GM12801 (cell line): ENCODE data around the gene HS6ST1.

ENCODE experiments used
- TF ChIP-seq, protein P1 (sequence below): IDR thresholded peaks from one replicate; pipeline ENCODE4 v1.5.1; 2011; ENCODE audit warnings: control low read depth; ENCODE audit not compliant: insufficient read length; ENCODE audit errors: extremely low read depth

Gene HS6ST1

DNA sequence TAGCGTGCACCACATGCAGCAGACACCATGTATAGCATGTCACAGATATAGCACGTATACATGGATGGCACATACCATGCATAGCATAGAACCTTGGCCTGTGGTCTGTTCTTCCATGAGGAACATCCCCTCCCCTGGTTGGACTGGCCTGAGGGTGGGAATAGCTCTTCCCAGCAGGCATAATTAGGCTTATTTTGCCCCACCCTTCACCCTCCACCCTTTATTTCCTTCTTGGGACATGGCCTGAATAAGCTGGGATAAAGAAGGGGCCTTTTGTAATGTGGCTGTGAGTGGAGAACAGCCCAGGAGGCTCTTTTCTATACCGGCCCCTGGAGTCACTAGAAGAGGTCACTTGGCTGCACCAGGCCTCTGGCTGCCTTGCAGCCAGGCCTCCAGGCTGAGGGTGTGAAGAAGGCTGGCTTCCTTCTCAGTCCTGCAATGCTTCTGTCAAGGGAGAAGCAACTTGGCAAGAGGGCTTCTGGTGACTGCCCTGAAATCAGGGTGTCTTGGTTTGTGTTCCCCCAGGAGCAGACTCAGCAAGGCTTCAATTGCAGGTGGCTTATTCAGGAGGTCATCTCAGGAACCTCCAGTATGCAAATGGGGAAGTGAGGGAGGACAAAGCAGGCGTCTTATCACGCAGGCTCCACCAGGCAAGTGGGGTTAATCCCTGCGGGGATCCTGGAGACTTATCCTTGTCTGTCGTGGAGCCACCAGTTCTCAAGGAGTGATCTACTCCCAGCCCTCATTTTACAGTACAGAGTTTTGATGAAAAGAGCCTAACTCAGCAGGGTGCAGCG lies 68.2 kb downstream of the HS6ST1 start:
- TF ChIP-seq, protein P1, sequence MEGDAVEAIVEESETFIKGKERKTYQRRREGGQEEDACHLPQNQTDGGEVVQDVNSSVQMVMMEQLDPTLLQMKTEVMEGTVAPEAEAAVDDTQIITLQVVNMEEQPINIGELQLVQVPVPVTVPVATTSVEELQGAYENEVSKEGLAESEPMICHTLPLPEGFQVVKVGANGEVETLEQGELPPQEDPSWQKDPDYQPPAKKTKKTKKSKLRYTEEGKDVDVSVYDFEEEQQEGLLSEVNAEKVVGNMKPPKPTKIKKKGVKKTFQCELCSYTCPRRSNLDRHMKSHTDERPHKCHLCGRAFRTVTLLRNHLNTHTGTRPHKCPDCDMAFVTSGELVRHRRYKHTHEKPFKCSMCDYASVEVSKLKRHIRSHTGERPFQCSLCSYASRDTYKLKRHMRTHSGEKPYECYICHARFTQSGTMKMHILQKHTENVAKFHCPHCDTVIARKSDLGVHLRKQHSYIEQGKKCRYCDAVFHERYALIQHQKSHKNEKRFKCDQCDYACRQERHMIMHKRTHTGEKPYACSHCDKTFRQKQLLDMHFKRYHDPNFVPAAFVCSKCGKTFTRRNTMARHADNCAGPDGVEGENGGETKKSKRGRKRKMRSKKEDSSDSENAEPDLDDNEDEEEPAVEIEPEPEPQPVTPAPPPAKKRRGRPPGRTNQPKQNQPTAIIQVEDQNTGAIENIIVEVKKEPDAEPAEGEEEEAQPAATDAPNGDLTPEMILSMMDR: no peak

DNA sequence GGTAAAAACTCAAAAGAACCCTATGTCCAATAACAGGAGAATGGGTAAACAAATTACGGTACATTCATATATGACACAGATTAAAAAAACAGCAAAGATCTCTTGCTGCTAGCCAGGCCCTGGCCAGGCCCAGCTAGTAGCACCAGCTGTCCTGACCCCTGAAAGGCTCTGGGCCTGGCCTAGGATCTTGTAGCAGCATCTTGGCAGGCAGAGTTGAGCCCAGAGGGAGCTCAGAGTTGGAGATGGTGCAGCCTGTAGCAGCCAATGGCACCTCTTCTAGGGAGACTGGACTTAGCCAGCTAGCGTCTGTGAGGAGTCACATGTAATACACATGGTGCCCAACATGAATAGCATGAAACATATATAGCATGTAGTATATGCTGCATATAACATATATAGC lies 69.1 kb downstream of the HS6ST1 start:
- TF ChIP-seq, protein P1: no peak

DNA sequence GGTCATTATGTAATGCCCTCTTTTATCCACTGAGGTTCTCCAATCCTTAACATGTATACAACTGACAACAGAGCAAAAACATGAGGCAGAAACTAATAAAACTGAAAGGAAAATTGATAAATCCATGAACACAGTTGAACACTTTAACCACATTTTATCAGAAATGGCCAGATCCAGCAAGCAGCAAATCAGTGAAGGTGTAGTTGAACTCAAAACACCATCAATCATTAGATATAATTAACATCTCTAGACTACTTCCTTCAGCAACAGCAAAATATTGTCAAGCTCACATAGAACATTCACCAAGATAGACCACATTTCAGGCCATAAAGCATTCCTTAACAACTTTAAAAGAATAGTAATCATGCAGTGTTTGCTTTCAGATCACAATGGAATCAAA lies 72.9 kb downstream of the HS6ST1 start:
- TF ChIP-seq, protein P1: no peak

DNA sequence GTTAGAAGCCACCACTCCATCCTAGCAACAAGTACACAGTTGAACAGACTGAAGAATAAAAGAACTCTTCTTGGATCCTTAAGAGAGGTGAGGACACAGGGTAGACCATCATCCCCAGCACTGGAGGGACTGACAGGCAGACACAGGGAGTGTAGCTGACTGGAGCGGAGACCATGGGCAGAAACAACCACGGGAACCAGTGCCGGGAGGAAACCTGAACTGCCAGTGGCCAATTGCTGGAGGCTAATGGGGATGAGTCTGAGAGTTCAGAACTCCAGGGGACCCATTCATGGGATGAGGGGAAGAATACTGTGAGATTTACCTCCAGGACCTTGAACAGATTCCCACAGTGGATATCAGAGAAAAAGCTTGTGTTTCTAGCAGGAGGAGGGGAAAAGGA lies 76.8 kb downstream of the HS6ST1 start:
- TF ChIP-seq, protein P1: no peak

DNA sequence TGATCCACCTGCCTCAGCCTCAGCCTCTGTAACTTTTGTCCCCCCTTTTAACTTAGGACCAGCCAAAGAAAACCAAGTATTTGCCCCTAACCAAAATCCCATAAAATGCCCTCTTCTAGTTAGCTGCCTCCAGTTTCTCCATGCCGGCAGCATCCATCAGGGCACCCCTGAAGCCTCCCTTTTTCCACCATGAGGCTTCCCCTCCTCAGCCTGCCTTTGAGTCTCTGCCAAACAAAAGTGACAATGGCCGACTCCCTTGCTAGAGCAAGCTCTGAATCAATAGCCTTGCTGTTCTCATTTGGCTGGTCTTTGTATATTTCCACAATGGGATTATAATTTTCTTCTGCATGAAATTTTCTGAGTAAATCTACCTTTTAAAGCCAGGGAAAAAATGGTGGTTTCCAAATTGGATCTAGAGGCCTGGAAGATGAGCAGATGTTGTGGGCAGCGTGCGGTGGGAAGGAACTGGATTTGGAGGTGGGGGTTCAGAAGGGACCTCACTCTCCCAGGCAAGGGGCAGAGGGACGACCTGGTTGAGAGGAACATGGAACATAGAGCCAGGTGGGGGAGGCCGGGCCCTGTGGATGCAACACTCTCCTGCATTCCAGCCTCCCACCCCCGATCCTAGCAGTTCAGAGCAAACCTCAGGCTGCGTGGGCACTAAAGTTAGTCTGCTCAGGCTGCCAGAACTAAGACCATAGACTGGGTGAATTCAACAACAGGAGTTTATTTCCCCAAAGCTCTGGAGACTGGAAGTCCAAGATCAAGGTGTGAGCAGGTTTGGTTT lies 80.6 kb downstream of the HS6ST1 start:
- TF ChIP-seq, protein P1: no peak

DNA sequence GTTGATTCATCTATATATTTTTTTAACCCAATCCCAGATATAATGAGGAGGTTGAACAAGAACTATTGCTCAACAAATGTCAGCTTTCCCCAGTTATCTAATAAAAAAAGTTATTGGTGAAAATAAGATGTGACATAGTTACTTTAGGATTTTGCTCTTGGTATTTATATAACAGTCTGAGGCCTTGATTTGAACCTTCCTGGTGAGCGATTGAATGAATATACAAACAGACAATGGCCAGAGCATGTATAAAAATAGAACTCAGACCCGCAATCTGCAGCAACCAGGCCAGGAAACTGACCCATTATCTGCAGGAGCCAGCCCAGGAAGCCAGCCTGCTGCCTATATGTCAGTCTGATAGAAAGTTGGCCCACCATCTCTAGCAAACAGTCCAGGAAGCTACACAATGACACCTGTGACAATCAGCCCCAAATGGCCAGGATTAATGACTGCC lies 81.6 kb downstream of the HS6ST1 start:
- TF ChIP-seq, protein P1: no peak

DNA sequence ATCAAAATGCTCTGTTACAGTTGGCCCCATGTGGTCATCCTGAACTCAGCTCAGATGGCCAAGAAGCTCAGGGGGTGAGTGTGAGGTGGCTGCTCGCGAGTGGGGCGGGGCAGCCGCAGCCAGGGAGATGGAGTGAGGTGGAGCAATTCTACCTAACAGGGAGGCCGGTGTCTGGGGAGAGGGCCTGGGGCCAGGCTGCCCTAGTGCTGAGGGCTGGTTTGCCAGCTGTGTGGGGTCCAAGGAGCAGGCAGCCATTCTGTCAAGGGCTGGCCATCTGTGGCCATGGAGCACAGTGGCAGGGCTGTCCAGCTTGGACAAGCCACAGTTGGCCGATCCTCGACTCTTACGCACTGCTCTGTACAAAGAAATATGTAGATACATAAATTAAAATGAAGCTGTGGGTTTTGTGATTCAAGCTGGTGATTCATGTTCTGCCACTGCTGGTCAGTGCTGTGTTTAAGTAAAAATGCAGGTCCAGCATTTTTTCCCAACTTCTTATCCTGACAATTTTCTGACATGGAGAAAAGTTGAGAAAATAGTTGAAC lies 82.1 kb downstream of the HS6ST1 start:
- TF ChIP-seq, protein P1: no peak
